DMS 273 (cell line): Measurements from ENCODE around the gene IPO5.

Source experiments
- DNase-seq: peaks from one replicate; lab custom pipeline; 2025; ENCODE audit not compliant: unreplicated experiment; lab: John Stamatoyannopoulos, UW

The IPO5 gene

DNA sequence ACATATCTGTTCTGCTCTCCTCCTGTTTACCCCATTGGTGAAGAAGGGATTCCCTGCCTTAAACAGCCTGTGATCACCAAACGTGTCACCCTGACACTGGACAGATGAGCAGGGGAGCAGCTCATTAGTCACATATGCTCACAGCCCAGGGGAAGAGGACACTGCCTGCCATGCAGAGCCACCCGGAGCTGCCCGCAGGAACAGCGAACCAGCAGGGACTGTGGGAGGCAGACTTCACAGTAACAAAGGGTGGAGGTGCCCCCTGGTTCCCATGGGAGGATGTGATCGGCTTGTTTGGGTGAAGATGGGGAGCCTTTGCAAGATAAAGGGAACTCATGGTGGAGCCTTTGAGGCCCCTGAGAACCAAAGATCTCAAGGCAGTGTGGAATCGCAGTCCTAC is 100.8 kb downstream of the IPO5 start:
- DNase-seq: no peak

DNA sequence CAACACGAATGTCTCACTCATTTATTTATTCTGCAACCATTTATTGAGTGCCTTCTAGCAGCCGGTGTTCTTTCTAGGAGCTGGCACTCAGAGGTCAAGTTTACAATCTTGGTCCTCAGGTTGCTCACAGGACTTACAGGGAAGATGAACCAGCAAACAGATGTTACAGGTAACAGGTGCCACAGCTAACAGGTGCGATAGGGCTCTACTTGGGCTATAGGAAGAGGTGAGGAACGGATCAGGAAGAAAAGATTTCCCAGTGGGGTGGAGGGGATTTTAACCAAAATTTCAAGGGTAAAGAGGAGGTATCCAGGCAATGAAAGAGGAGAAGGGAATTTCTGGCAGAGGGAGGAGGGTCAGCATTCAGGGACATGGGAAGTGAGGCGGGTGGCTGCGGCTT is 102.1 kb downstream of the IPO5 start:
- no peak for DNase-seq

DNA sequence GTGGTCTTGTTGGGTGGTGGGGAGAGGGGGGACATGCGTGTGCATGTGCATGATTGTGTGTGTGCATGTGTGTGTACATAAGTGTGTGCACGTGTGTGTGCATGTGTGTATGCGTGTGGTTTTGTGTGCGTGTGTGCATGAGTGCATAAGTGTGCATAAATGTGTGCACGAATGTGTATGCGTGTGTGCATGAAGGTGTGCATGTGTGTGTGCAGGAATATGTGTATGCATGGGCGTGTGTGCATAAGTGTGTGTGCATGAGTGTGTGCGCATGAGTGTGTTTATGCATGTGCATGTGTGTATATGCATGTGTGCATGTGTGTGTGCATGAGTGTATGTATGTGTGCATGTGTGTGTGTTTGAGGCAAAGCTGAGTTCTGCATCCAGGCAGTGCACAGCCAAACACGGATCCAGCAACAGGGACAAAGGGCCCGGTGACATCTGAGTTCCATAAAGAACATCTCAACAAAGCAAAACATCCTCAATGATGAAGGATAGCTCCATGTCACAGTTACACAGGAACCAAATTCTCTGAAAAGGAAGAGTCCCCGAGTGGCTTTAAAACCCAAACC is 103.5 kb downstream of the IPO5 start:
- no peak for DNase-seq

DNA sequence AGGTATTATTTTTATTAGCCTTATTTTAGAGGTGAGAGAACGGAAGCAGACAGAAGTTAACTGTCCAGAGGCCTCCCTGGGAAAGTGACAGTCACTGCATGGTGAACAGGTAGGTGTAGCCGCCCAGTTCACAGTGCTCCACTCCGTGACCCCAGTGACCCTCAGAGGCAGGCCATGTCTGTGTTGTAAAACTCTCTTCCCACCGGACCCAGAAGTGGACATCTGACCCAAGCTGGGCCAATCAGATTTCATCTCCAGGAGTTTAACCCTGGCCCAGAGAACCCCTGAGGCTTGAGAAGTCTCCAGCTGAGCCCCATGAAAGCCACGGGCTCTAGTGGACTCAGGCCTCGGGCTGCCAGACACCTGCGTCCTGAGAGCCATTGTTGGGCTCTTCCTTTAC is 105.8 kb downstream of the IPO5 start:
- DNase-seq: no peak

DNA sequence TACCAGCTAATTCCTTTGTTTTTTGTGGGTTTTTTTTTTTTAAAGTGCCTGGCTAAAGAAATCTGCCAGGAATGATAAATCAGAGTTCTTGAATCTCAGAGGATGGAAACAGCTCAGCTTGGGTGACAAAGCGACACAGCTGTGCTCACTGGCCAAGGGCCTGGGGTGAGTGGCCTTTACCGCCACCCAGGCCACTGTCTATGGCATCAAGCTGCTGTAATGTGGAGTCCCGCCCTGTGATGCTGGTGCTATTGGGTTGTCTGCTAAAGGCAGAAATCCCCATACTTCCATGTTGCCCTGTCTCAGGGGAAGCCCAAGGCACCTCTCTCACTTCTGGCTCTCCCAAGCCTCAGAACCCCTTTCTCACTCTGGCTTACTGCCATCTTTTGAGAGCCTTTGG is 106.8 kb downstream of the IPO5 start:
- no peak for DNase-seq

DNA sequence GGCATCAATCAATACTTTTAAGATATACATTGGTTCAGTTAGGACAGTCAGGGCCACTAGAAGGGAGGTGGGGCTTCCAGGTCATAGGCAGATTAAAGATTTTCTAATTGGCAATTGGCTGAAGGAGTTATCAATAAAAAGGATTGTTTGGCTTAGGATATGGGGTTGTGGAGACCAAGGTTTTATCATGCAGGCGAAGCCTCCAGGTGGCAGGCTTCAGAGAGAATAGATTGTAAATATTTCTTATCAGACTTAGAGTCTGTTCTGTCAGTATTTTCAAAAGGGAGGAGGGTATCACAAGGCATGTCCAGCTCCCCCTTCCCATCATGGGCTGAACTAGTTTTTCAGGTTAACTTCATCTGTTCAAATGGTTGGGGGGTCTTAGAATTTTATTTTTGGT is 112.0 kb downstream of the IPO5 start:
- no peak for DNase-seq

- DNase-seq: no peak
These were observed 113.2 kb downstream of the IPO5 start for GRCh38 chr13:98066636-98067035.

- no peak for DNase-seq
These were observed 115.0 kb downstream of the IPO5 start for GRCh38 chr13:98068521-98068920.

DNA sequence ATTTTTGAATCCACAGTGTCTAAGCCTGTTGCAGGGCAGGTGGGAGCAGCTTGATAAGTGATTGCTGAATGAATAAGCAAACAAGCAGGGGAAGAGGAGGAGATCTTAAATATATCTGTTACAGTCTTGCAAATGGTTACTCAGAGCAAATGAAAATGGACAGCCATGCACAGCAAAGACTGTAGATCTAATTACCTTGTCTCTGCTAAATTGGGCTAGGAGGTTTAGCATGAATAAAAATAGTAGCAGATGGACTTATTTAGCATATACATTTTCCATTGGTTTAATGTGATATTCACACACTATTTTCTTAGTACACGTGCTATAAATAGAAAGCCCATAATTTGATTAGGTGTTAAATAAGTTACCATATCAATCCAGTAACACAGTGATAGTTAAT is 116.5 kb downstream of the IPO5 start:
- DNase-seq: no peak

GRCh38 chr13:98071316-98071715 is 117.8 kb downstream of the IPO5 start:
- DNase-seq: no peak

DNA sequence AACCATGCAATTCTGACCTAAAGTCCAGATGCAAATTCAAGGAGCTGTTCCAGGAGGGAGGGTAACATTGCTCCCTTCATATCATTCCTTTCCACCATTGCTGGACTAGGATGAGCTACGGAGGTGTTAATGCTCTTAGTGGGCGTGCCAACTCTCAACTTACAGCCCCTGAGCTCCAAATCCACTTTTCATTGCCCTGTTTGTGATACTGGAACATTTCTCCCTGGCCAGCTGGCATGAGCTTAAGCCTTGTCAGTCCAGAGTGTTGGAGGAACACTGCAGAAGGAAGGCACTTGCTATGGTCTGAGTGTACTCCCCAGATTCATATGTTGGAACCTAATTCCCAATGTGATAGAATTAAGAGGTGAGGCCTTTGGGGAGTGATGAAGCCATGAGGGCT is 119.0 kb downstream of the IPO5 start:
- no peak for DNase-seq
